H1 (cell line): ENCODE results near the gene DNMT1. TPM values are rescaled to one million over a fixed set of nuclear protein-coding genes. Genes with fewer than 3 reads are reported as not detected.

ENCODE experiments used
- ASH2L ChIP-seq: fragments of 200-600, 300-600 bp; sonication (generic); IDR thresholded peaks from one replicate; pipeline ENCODE4 v1.7.1; 2017; ENCODE audit warnings: low read length
- BRCA1 ChIP-seq: IDR thresholded peaks from 2 replicates; pipeline ENCODE4 v1.6.1; 2012; ENCODE audit warnings: low read depth, low read length, improper control_type of control experiment
- CBX8 ChIP-seq: fragments of 300-800, 300-1000 bp; sonication (generic); IDR thresholded peaks from 2 replicates; pipeline ENCODE4 v1.7.1; 2016; ENCODE audit warnings: low read depth, low read length, borderline replicate concordance
- CHD7 ChIP-seq: fragments of 300-600 bp; sonication (generic); IDR thresholded peaks from 2 replicates; pipeline ENCODE4 v1.7.1; 2012; ENCODE audit warnings: low read length, moderate library complexity, mild to moderate bottlenecking, inconsistent platforms; ENCODE audit not compliant: insufficient replicate concordance
- CREB1 ChIP-seq: IDR thresholded peaks from 2 replicates; pipeline ENCODE4 v1.6.1; 2012; ENCODE audit warnings: inconsistent platforms
- NANOG ChIP-seq: IDR thresholded peaks from 2 replicates; pipeline ENCODE4 v1.6.1; 2011; ENCODE audit warnings: low read length, low read depth, mild to moderate bottlenecking, inconsistent platforms; ENCODE audit not compliant: insufficient read depth, poor library complexity, severe bottlenecking
- PHF8 ChIP-seq: fragments of 200-600 bp; sonication (generic); conservative IDR thresholded peaks from 2 replicates; pipeline ENCODE4 v1.7.1; 2012; ENCODE audit warnings: low read depth, mild to moderate bottlenecking, inconsistent platforms, low read length, moderate library complexity
- POLR2A ChIP-seq, 2 experiments: IDR thresholded peaks; 1 replicate in 1 of 2; 2 replicates in 1 of 2; pipeline ENCODE4 v1.6.1; 2011; ENCODE audit warnings: low read depth in 2 of 2, low read length in 2 of 2, mild to moderate bottlenecking in 2 of 2; ENCODE audit errors: control extremely low read depth in 1 of 2
- POLR2AphosphoS5 ChIP-seq: IDR thresholded peaks from 2 replicates; pipeline ENCODE4 v1.6.1; 2011; ENCODE audit warnings: low read depth, low read length
- RFX5 ChIP-seq: IDR thresholded peaks from 2 replicates; pipeline ENCODE4 v1.6.1; 2011; ENCODE audit warnings: low read depth, low read length, improper control_type of control experiment, borderline replicate concordance
- SUZ12 ChIP-seq: fragments of 200-600 bp; sonication (generic); IDR thresholded peaks from 2 replicates; pipeline ENCODE4 v1.6.1; 2012; ENCODE audit warnings: mild to moderate bottlenecking, inconsistent platforms, low read length, moderate library complexity, mixed read lengths
- TBP ChIP-seq: IDR thresholded peaks from 2 replicates; pipeline ENCODE4 v1.6.1; 2011; ENCODE audit warnings: low read depth, low read length, improper control_type of control experiment
- TCF12 ChIP-seq: IDR thresholded peaks from 2 replicates; pipeline ENCODE4 v1.6.1; 2011; ENCODE audit warnings: low read depth, mild to moderate bottlenecking, low read length
- TEAD4 ChIP-seq: IDR thresholded peaks from 2 replicates; pipeline ENCODE4 v1.6.1; 2012; ENCODE audit warnings: low read depth, low read length, inconsistent platforms, mixed read lengths
- polyA plus RNA-seq, 7 experiments: library from polyadenylated mRNA; depleted of rRNA in 3 of 7; stranded (reverse) in 5 of 7; unstranded in 2 of 7; fragments of >200 nt in 5 of 7; fragments of 200-250 nt in 2 of 7; gene quantifications; 1 replicate in 5 of 7; 2 replicates in 1 of 7; 4 replicates in 1 of 7; pipeline versions ENCODE4 v1.2.1 to v1.2.3, GENCODE V29; 2011 to 2013; ENCODE audit warnings: missing spikeins in 2 of 7, mixed read lengths in 2 of 7
- total RNA-seq: library from RNA; stranded (reverse); fragmentation: NEBNext Ultra II Directional; extraction: Animal tissue kit (Norgen Biotek cat#: 25700); gene quantifications from 2 replicates; pipeline ENCODE4 v1.2.1, GENCODE V29; 2021

Gene DNMT1
- total and polyA plus RNA-seq, 2 of the 8 experiments (the other 6 are each of a cell fraction or from before 2014, with no cell fraction given): 101 to 210 TPM

GRCh38 chr19:10237702-10238101, 42.9 kb upstream of the DNMT1 start (continued):
- TF ChIP-seq CHD7 (no peak), POLR2A (IDR thresholded peaks at IDR 0.05; ENCODE audit: control extremely low read depth in 1 of 2, low read depth in 2 of 2, low read length in 2 of 2) (no peak), TBP (no peak), POLR2AphosphoS5 (no peak), SUZ12 (no peak), RFX5 (no peak), CREB1 (no peak), TCF12 (no peak), PHF8 (no peak), BRCA1 (no peak), ASH2L (no peak), TEAD4 (no peak), CBX8 (no peak), NANOG (no peak)
- TF ChIP-seq, all 59 proteins: peak for 0
